HG02798 (cell line): Measurements from ENCODE around the gene BNIP5.

Experiments
- ATAC-seq: cut with Tn5 transposase; IDR thresholded peaks from one replicate; pipeline ENCODE4 v1.9.1; 2021; ENCODE audit warnings: mild to moderate bottlenecking; ENCODE audit not compliant: unreplicated experiment, poor library complexity

BNIP5 gene

GRCh38 chr6:36301781-36302180 lies 34.9 kb downstream of the BNIP5 start:
- ATAC-seq: no peak

- no peak for ATAC-seq
Observed at GRCh38 chr6:36301085-36301658, 35.5 kb downstream of the BNIP5 start.

GRCh38 chr6:36298027-36298426 lies 38.7 kb downstream of the BNIP5 start:
- no peak for ATAC-seq

- no peak for ATAC-seq
Observed at GRCh38 chr6:36297511-36297910, 39.2 kb downstream of the BNIP5 start.

GRCh38 chr6:36297051-36297450 lies 39.6 kb downstream of the BNIP5 start:
- ATAC-seq: no peak

- ATAC-seq: no peak
Observed at GRCh38 chr6:36296240-36296639, 40.4 kb downstream of the BNIP5 start.

GRCh38 chr6:36292170-36292569 lies 44.5 kb downstream of the BNIP5 start:
- ATAC-seq: no peak

- no peak for ATAC-seq
Observed at GRCh38 chr6:36290668-36291620, 45.7 kb downstream of the BNIP5 start.

- ATAC-seq: no peak
Observed at GRCh38 chr6:36289281-36289878, 47.3 kb downstream of the BNIP5 start.

- ATAC-seq: no peak
Observed at GRCh38 chr6:36286858-36287257, 49.8 kb downstream of the BNIP5 start.

GRCh38 chr6:36285797-36286196 lies 50.9 kb downstream of the BNIP5 start:
- ATAC-seq: no peak

GRCh38 chr6:36285187-36285671 lies 51.5 kb downstream of the BNIP5 start:
- ATAC-seq: no peak

GRCh38 chr6:36284359-36284758 lies 52.3 kb downstream of the BNIP5 start:
- no peak for ATAC-seq

- no peak for ATAC-seq
Observed at GRCh38 chr6:36283608-36284007, 53.1 kb downstream of the BNIP5 start.

GRCh38 chr6:36280983-36281382 lies 55.7 kb downstream of the BNIP5 start:
- no peak for ATAC-seq

- no peak for ATAC-seq
Observed at GRCh38 chr6:36280467-36280866, 56.2 kb downstream of the BNIP5 start.

- no peak for ATAC-seq
Observed at GRCh38 chr6:36277946-36278470, 58.7 kb downstream of the BNIP5 start.

GRCh38 chr6:36276581-36277536 lies 59.8 kb downstream of the BNIP5 start:
- no peak for ATAC-seq

GRCh38 chr6:36273802-36274514 lies 62.7 kb downstream of the BNIP5 start:
- ATAC-seq: no peak
